ENCODE results near the gene BSCL2. TPM values are rescaled to one million over a fixed set of nuclear protein-coding genes. Genes with fewer than 3 reads are reported as not detected.

The BSCL2 gene
- total and polyA plus RNA-seq, 2 donors (not counting 3 experiments of a cell fraction or from before 2014, with no cell fraction given), result 31.1 to 94.8 TPM

DNA sequence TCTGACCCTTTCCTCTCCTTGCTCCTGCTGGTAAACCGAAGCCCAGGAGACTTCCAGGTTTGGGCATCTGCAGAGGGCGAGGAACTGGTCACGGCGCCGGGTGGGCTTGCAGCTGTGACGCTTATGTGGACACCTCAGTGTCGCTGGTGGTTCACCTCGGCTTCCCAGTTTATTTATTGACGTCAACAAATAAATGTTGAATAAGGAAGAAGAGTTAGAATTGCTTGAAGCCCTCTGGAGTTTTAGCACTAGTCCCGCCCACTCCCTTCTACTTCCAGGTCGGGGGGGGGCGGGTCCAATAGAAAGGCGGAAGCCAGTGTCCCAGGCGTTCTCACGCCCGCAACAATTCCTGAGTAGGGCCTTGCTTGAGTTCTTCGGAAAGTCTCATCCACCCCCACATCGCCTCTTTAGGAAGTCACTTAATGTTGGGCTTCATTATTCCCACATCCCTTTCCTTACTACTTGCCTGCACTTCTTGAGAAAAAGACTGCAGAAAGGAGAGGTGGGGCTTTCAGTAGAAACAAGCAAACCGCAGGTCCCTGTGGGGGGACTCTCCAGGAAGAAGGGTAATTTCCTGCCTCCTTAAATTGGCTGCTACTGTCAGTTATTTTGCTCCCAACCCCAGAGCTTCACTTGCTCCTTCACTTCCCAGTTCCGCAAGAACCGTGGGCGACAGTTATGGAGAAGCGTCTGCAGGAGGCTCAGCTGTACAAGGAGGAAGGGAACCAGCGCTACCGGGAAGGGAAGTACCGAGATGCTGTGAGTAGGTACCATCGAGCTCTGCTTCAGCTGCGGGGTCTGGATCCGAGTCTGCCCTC lies 21.2 kb upstream of the BSCL2 start, which contains the start of gene TTC9C:
TSS of gene TTC9C (plus strand) at position 316 of the 818 bp plus-strand sequence. CDS start at position 679, 363 bp downstream.
- POLR2A ChIA-PET, result interaction anchor here (1.0 to 3.2 kb wide), 6 partner anchors 33 to 153 kb away, joined by 3 to 25 read pairs (median 6); partner anchors contain the start of genes C11orf98, CSKMT, POLR2G and SLC3A2

DNA sequence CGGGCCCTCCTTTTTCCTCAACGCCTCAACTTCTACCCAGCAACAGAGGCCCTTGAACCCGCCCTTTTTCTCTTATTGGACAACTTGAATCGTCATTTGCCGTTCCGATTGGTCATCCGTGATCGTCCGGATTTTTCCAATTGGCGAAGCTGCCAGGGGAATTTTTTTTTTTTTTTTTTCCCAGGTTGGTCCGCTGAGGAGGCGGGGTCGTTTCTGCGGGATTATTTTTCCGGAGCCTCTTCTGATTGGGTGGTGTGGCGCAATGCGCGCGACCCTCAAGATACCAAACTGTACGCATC lies 20.6 kb upstream of the BSCL2 start:
- TF ChIP-seq FOS (IDR thresholded peaks at IDR 0.05; ENCODE audit: borderline replicate concordance, insufficient read depth, low read length) (no peak), POLR2AphosphoS5 (IDR thresholded peaks at IDR 0.05; ENCODE audit: insufficient read depth, low read depth, low read length) (no peak), GATA2 (IDR thresholded peaks at IDR 0.05; ENCODE audit: insufficient read depth, insufficient read length, low read depth, low read length) (no peak)
- TF ChIP-seq, protein P1, sequence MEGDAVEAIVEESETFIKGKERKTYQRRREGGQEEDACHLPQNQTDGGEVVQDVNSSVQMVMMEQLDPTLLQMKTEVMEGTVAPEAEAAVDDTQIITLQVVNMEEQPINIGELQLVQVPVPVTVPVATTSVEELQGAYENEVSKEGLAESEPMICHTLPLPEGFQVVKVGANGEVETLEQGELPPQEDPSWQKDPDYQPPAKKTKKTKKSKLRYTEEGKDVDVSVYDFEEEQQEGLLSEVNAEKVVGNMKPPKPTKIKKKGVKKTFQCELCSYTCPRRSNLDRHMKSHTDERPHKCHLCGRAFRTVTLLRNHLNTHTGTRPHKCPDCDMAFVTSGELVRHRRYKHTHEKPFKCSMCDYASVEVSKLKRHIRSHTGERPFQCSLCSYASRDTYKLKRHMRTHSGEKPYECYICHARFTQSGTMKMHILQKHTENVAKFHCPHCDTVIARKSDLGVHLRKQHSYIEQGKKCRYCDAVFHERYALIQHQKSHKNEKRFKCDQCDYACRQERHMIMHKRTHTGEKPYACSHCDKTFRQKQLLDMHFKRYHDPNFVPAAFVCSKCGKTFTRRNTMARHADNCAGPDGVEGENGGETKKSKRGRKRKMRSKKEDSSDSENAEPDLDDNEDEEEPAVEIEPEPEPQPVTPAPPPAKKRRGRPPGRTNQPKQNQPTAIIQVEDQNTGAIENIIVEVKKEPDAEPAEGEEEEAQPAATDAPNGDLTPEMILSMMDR (IDR thresholded peaks at IDR 0.05; ENCODE audit: extremely low read depth in 1 of 2, insufficient read depth in 1 of 2, low read depth in 1 of 2, low read length in 2 of 2), result no peak
- H3K79me2 ChIP-seq (ENCODE audit: control insufficient read depth, insufficient read depth, low read length), result peaks cover 69% of the 10 kb centered on the region
- intact Hi-C loops (cut with micrococcal nuclease), result loop anchor here (1.0 to 5.0 kb wide), 11 partner anchors 19 to 154 kb away; partner anchors contain the start of genes GANAB, POLR2G, SLC3A2 and TAF6L
- H3K9me1 ChIP-seq (replicated peaks; ENCODE audit: control insufficient read depth, extremely low read depth, insufficient read depth, low read length), result no peaks in the 10 kb centered on the region
- H4K20me1 ChIP-seq (replicated peaks; ENCODE audit: control insufficient read depth, extremely low read depth, insufficient read depth, low read length), result no peaks in the 10 kb centered on the region
- H2AFZ ChIP-seq (ENCODE audit: low read depth, low read length), result peak overlapping the region; percentile 86
- peak; percentile 98 for DNase-seq (ENCODE audit: low read depth, low spot score)
- ChIA-PET POLR2A (interaction anchor here (0.7 to 3.2 kb wide), 13 partner anchors 9 to 154 kb away, joined by 3 to 25 read pairs (median 5); partner anchors contain the start of genes C11orf98, CSKMT, EEF1G and GANAB), CTCF (interaction anchor here (1.0 to 4.5 kb wide), 7 partner anchors 14 to 153 kb away, joined by 3 to 39 read pairs (median 5); partner anchors contain the start of genes SLC3A2, TAF6L, TMEM179B and ZBTB3)
- H3K4me3 ChIP-seq (replicated peaks in 1 of 3; ENCODE audit: insufficient read depth in 1 of 3, low read depth in 1 of 3, low read length in 3 of 3), result peak overlapping the region; percentile 71 to 99 (median 94)
- peak overlapping the region; percentile 67 for H3K27ac ChIP-seq (ENCODE audit: insufficient read depth, low read depth, low read length)
- peaks cover 1 to 12% of the 10 kb centered on the region in 2 experiments for H3K36me3 ChIP-seq (ENCODE audit: control insufficient read depth in 2 of 2, extremely low read depth in 1 of 2, insufficient read depth in 2 of 2, low read length in 2 of 2)
- dilution Hi-C loops (cut with MboI; ENCODE audit: extremely low pct_ligation_motif_present, low sequenced_read_pairs), result no loop called here
- H3K4me2 ChIP-seq (ENCODE audit: insufficient read depth, low read length), result peak overlapping the region; percentile 93
- H3K4me1 ChIP-seq (ENCODE audit: control insufficient read depth, extremely low read depth, insufficient read depth, low read length), result peaks cover 15% of the 10 kb centered on the region
- H3K9ac ChIP-seq (replicated peaks; ENCODE audit: extremely low read depth, insufficient read depth, low read length), result peak overlapping the region; percentile 82
- BruUV-seq (replicated peaks), result no TSS peak
- H3K9me3 ChIP-seq (replicated peaks; ENCODE audit: control insufficient read depth, insufficient read depth, low read length), result no peaks in the 10 kb centered on the region
- FAIRE-seq, result no peak
- H3K27me3 ChIP-seq (ENCODE audit: control insufficient read depth in 2 of 2, insufficient read depth in 2 of 2, low read length in 2 of 2), result no peaks in the 10 kb centered on the region

More for the DNA sequence above, 21.2 kb upstream of the BSCL2 start, which contains the start of gene TTC9C:
- Histone ChIP-seq H4K20me1 (replicated peaks; ENCODE audit: control insufficient read depth, extremely low read depth, insufficient read depth, low read length) (no peaks in the 10 kb centered on the region), H2AFZ (ENCODE audit: low read depth, low read length) (peak within 1 kb of the TSS; percentile 86), H3K36me3 (ENCODE audit: control insufficient read depth in 2 of 2, extremely low read depth in 1 of 2, insufficient read depth in 2 of 2, low read length in 2 of 2) (peaks cover 0 to 14% of the 10 kb centered on the region in 2 experiments), H3K9ac (replicated peaks; ENCODE audit: extremely low read depth, insufficient read depth, low read length) (peak within 1 kb of the TSS; percentile 82), H3K27me3 (ENCODE audit: control insufficient read depth in 2 of 2, insufficient read depth in 2 of 2, low read length in 2 of 2) (no peaks in the 10 kb centered on the region), H3K9me1 (replicated peaks; ENCODE audit: control insufficient read depth, extremely low read depth, insufficient read depth, low read length) (no peaks in the 10 kb centered on the region), H3K9me3 (replicated peaks; ENCODE audit: control insufficient read depth, insufficient read depth, low read length) (no peaks in the 10 kb centered on the region), H3K4me3 (replicated peaks in 1 of 3; ENCODE audit: insufficient read depth in 1 of 3, low read depth in 1 of 3, low read length in 3 of 3) (peak within 1 kb of the TSS; percentile 71 to 99 (median 94)), H3K27ac (ENCODE audit: insufficient read depth, low read depth, low read length) (peak within 1 kb of the TSS; percentile 67), H3K4me2 (ENCODE audit: insufficient read depth, low read length) (peak within 1 kb of the TSS; percentile 93), H3K79me2 (ENCODE audit: control insufficient read depth, insufficient read depth, low read length) (peaks cover 71% of the 10 kb centered on the region), H3K4me1 (ENCODE audit: control insufficient read depth, extremely low read depth, insufficient read depth, low read length) (peaks cover 15% of the 10 kb centered on the region)
- DNase-seq (ENCODE audit: low read depth, low spot score), result peak; percentile 88
- dilution Hi-C loops (cut with MboI; ENCODE audit: extremely low pct_ligation_motif_present, low sequenced_read_pairs) (no loop called here), intact Hi-C loops (cut with micrococcal nuclease) (loop anchor here (1.0 to 5.0 kb wide), 5 partner anchors 25 to 154 kb away; partner anchors contain the start of genes POLR2G and SLC3A2)
- peak; percentile 55 for FAIRE-seq
- TSS peak; percentile 71 for BruUV-seq (replicated peaks)
- CTCF ChIA-PET, result interaction anchor here (1.0 to 4.5 kb wide), 6 partner anchors 13 to 153 kb away, joined by 3 to 39 read pairs (median 7); partner anchors contain the start of genes SLC3A2, TAF6L, TMEM179B and ZBTB3
- peak; percentile 45 for TF ChIP-seq POLR2AphosphoS5 (IDR thresholded peaks at IDR 0.05; ENCODE audit: insufficient read depth, low read depth, low read length)
- TF ChIP-seq GATA2 (IDR thresholded peaks at IDR 0.05; ENCODE audit: insufficient read depth, insufficient read length, low read depth, low read length), result no peak
- TF ChIP-seq POLR2A (IDR thresholded peaks at IDR 0.05; ENCODE audit: low read depth, low read length), result peak; percentile 70

Measured in endothelial cell of umbilical vein (primary cell).